Kidney glomerular epithelial cell (primary cell): Measurements from ENCODE around the gene APLF.
A peak's percentile ranks its signal among the peaks of the same experiment; 100 is the strongest.

Experiments
- DNase-seq: peaks from one replicate; lab custom pipeline; 2025; lab: John Stamatoyannopoulos, UW

APLF gene, protein sequence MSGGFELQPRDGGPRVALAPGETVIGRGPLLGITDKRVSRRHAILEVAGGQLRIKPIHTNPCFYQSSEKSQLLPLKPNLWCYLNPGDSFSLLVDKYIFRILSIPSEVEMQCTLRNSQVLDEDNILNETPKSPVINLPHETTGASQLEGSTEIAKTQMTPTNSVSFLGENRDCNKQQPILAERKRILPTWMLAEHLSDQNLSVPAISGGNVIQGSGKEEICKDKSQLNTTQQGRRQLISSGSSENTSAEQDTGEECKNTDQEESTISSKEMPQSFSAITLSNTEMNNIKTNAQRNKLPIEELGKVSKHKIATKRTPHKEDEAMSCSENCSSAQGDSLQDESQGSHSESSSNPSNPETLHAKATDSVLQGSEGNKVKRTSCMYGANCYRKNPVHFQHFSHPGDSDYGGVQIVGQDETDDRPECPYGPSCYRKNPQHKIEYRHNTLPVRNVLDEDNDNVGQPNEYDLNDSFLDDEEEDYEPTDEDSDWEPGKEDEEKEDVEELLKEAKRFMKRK

GRCh38 chr2:68467077-68467960 lies at the start of gene APLF, which contains the start of gene FBXO48:
Gene APLF (plus strand): TSS chr2:68467585. CDS start chr2:68467732, 147 bp downstream.
Gene FBXO48 (minus strand): TSS chr2:68467294. CDS start chr2:68465145, 2,149 bp downstream.
- peak; percentile 98 for DNase-seq

GRCh38 chr2:68417926-68418325 lies 49.5 kb upstream of the APLF start:
- DNase-seq, result no peak

- no peak for DNase-seq
Measured at GRCh38 chr2:68418419-68418818, 49.0 kb upstream of the APLF start.

GRCh38 chr2:68418855-68419254 lies 48.5 kb upstream of the APLF start:
- DNase-seq, result no peak

DNA sequence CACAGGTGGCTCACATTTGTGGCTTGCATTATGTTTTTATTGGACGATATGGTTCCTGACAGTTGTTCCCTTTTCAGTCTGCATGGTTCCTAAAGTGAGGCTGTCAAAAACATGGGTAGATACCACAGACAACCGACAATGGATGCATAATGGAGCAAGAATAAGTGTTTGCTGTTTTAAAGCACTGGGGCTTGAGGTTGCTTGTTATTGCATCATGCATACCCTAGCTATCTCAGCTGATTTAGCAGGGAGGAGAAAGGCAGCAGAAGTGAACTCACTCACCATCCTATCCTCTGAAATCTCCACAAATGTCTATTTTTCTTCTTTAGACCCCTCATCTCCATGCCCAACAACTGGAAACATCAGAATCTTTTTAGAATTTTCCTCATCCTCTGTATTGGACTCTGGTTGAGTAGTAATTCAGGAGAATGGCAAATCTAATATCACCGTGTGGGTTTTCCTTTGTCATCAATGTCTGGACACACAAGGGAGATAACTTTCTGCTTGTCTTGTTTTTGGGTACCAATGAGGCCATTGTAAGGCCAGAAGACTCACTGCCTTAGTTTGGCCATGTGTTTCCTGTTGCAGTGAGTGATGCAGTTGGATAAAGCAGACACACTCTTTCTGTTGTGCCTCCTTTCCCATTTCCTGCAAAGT lies 47.0 kb upstream of the APLF start:
- no peak for DNase-seq

GRCh38 chr2:68423966-68424650 lies 43.3 kb upstream of the APLF start:
- no peak for DNase-seq

DNA sequence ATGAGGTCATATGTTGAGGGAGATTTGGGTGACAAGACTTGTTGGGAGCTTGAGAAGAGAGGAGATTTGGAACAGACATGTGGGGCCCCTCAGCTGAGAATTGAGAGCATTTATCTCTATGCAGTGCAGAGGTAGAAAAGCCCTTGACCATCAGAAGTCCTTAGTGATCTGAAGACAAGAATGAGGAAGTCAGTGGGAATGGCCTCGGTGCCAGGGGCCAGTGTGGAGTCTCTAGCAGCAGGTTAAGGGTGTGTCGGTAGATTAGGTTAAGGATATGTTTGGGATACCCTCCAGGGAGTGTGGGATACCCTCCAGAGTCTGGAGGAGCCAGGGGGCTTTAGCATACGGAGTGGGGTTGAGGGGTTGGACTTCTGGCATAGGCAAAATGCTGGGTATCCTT lies 41.9 kb upstream of the APLF start:
- no peak for DNase-seq

DNA sequence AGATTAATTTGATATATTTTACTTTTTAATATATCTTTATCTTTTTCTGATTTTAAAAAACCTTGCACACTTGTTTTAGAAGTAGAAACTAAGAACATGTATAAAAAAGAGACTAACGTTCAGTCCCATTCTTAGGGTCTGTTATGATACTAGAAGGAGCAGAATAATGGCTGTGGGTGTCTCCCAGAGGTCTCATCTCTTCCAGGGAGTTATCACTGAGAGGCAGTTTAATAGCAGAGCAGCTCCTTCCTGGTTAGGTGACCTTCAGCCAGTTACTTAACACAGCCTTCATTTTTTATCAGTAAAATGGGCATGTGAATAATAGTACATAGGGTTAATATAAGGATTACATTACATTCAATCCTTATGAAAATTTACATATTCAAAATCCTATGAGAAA lies 40.9 kb upstream of the APLF start:
- no peak for DNase-seq

DNA sequence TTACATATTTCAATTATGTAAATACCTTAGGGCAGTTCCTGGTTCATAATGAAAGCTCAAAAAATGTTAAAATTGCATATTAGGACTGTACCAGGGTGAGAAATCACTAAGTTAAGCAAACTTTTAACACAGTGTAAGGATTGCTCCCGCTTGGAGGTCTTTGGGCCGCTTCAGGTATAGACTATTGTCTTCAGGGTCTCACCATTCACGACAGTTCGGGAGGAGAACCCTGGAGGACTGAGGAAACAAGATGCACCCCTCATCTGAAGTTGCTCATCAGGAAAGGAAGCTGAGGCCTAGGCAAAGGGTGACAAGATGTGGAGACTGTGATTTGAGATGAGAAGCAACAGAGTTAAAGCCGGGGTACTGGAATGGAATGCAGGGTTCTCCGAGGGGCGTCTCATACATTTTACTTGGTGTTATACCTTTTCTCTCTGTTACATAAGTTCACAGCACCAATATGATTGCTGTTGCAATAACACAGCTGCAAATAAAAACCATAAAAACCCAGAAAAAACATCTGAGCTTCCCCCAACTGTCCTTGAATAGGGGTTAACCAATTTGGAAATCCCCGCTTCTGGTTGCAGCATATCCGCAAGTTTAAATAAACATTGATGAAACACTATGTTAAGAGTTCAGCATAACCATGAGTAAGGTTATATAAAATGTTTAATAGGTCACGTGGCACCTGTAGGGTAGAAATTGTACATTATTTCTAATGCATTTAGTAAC lies 40.4 kb upstream of the APLF start:
- DNase-seq, result no peak

- no peak for DNase-seq
Measured at GRCh38 chr2:68428126-68428525, 39.3 kb upstream of the APLF start.

DNA sequence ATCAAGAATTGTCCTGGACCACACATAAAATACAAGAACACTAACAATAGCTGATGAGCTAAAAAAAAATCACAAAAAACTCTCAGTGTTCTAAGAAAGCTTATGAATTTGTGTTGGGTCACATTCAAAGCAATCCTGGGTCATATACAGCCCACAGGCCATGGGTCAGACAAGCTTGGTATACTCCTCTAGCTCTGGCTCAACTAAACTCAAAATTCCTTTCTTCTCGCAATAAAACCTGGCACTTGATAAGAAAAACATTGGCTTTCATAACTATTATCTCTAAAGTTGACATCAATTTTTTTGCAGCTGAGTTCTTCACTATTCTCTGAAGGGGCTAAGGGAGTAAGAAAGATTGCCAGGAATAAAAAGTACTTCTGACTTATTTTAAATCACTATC lies 38.6 kb upstream of the APLF start:
- no peak for DNase-seq

DNA sequence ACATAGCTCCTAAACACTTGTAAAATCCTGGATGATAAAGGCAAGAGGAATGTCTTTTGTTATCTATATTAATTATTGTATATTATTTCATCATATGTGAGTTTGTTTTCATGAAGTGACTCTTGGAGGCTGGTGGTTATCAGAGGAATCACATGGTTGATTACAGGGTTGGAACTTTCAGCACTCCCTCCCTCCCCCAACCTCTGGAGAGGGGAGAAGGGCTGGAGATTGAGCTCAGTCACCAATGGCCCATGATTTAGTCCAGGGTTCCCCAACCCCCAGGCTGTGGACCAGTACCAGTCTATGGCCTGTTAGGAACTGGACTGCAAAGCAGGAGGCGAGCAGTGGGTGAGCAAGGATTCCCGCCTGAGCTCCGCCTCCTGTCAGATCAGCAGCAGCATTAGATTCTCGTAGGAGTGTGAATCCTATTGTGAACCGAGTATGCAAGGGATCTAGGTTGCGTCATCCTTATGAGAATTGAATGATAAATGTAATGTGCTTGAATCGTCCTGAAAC lies 38.0 kb upstream of the APLF start:
- DNase-seq, result no peak

GRCh38 chr2:68431316-68431972 lies 35.9 kb upstream of the APLF start:
- DNase-seq, result no peak

DNA sequence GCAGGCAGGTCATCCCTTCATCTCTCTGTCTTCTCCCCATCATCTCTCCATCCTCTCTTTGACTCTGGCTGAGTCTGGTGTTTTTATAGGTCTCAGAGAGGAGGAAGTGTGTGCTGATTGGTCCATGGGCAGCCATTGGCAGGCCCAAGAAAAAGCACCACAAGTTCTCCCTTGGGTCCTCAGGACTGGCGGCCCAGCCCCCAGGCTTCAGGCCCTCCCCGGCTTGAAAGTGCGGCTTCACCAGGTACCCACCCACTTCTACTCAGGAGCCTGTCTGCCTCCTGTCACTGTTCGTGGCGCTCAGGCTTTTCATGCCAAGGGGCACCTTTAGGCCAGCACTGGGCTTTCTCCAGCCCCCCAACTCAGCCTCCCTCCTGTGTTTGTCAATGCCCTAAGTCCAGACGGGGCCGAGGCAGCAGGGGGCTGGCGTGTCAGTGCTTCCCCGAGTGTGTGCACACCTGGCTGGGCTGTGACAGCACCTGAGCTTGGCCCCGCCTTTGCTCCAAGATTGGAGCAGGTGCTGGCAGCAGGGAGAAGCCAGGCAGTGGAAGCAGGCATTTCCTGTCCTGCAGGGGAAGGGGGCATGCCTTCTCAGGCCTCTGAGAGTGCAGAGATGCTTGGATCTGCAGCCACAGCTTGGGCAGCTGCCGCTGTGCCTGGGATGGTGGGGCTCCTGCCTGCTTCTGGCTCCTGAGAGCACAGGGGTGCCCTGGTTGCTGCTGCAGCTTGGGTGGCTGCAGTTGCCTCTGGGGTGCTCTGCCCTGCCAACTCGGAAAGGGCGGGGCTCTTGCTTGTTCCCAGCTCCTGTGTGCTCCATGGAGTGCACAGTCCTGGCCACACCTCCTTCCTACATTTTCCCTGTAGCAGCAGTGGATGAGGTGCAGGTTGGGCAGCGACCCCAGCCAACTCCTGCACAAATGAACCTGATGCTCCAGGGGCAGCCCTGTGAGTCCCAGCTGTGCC lies 34.4 kb upstream of the APLF start:
- no peak for DNase-seq

DNA sequence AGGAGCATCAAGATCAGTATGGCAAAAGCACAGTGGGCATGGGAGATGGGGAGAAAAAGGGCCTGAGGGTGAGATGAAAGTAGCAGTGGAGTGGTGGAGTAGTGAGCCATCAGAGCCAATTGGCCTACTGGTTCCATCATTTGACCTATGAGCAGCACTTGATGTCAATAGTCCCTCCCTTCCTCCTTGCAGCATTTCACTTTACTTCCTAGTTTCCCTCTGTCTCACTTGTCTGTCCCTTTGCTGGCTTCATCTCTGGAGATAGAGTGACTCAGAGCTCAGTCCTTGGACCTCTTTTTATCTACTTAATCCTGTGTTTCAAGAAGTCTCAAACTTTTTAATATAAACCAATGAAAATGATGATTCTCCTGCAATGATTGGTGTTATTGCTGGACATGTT lies 32.4 kb upstream of the APLF start:
- no peak for DNase-seq

DNA sequence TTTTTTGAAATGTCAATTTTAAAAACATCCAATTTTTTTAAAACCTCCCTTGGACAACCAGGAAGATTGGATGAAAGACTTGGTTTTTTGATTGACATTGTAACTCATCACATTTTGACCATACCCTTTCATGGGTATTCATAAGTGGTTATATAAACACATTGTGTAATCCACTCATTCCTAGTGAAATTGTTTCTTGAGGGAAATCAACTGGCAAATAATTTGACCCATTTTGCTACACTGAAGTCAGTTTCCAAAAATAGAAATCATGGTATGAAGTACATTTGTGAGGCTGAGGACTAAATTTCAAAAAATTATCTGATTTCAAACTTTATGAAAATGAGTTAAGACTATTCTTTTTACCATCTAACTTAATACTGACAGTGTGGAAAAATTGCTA lies 31.8 kb upstream of the APLF start:
- DNase-seq, result no peak

DNA sequence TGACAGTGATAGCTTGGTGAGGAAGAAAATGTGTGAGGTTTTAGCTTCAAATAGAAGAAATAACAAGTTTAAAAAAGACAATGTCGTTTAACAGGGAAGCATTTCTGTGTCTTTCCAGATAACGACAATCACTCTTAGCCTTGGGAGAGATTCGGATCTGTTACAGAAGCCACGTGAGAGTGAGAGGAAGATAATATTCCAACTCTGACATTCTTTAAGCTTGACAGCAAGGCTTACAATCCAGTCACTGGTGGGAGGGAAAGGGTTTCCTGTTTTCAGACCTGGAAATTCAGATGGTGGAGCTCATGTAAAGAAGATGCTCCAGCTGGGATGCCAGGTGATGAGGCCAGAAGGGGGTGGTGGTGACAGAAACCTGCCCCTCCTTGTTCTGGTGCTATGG lies 31.1 kb upstream of the APLF start:
- DNase-seq, result peak; percentile 30

- no peak for DNase-seq
Measured at GRCh38 chr2:68438455-68439303, 28.7 kb upstream of the APLF start.
